ENCODE data around the gene DYNC1H1.

DYNC1H1 gene

DNA sequence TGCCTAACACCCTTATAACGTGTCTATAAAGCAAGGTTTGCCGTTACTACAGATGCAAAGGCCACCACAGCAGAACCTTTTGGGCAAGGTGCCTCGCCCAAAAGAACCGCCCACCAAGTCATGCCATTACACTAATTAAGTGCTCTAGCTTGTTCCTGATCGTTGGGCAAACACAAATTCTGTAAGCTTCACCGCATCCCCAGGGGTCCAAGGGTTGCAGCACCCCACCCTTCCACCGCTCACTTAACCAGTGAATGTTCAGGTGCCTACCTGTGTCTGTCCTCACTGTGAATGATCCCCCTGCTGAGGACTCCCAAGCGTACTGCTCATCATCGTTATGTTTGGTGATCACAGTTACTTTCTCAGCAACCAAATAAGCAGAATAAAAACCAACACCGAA is 121.1 kb downstream of the DYNC1H1 start:
- peak overlapping the region; percentile 80 for H3K4me3 ChIP-seq (ENCODE audit: low read depth, low read length)
- no peak for DNase-seq (ENCODE audit: low read depth, low spot score)
- in situ Hi-C loops (cut with HindIII; ENCODE audit: low sequenced_read_pairs), result no loop called here
- TF ChIP-seq, protein P1, sequence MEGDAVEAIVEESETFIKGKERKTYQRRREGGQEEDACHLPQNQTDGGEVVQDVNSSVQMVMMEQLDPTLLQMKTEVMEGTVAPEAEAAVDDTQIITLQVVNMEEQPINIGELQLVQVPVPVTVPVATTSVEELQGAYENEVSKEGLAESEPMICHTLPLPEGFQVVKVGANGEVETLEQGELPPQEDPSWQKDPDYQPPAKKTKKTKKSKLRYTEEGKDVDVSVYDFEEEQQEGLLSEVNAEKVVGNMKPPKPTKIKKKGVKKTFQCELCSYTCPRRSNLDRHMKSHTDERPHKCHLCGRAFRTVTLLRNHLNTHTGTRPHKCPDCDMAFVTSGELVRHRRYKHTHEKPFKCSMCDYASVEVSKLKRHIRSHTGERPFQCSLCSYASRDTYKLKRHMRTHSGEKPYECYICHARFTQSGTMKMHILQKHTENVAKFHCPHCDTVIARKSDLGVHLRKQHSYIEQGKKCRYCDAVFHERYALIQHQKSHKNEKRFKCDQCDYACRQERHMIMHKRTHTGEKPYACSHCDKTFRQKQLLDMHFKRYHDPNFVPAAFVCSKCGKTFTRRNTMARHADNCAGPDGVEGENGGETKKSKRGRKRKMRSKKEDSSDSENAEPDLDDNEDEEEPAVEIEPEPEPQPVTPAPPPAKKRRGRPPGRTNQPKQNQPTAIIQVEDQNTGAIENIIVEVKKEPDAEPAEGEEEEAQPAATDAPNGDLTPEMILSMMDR (IDR thresholded peaks at IDR 0.05; ENCODE audit: low read depth, low read length), result no peak

- in situ Hi-C loops (cut with HindIII; ENCODE audit: low sequenced_read_pairs), result no loop called here
- TF ChIP-seq, protein P1 (IDR thresholded peaks at IDR 0.05; ENCODE audit: low read depth, low read length), result no peak
- peak overlapping the region; percentile 80 for H3K4me3 ChIP-seq (ENCODE audit: low read depth, low read length)
- peak; percentile 60 for DNase-seq (ENCODE audit: low read depth, low spot score)
Measured at GRCh38 chr14:102085948-102086708, 121.8 kb downstream of the DYNC1H1 start.

- no peak for DNase-seq (ENCODE audit: low read depth, low spot score)
- in situ Hi-C loops (cut with HindIII; ENCODE audit: low sequenced_read_pairs), result no loop called here
- peak overlapping the region; percentile 80 for H3K4me3 ChIP-seq (ENCODE audit: low read depth, low read length)
- TF ChIP-seq, protein P1 (IDR thresholded peaks at IDR 0.05; ENCODE audit: low read depth, low read length), result no peak
Measured at GRCh38 chr14:102086709-102086971, 122.3 kb downstream of the DYNC1H1 start.

GRCh38 chr14:102086972-102087761 is 122.8 kb downstream of the DYNC1H1 start, which contains the start of gene HSP90AA1:
Gene HSP90AA1, minus strand, starts transcription at chr14:102087044. Its CDS starts 666 bp downstream, at chr14:102086378.
- in situ Hi-C loops (cut with HindIII; ENCODE audit: low sequenced_read_pairs), result no loop called here
- peak; percentile 92 for DNase-seq (ENCODE audit: low read depth, low spot score)
- peak within 1 kb of the TSS; percentile 80 for H3K4me3 ChIP-seq (ENCODE audit: low read depth, low read length)
- TF ChIP-seq, protein P1 (IDR thresholded peaks at IDR 0.05; ENCODE audit: low read depth, low read length), result peak; percentile 19

DNA sequence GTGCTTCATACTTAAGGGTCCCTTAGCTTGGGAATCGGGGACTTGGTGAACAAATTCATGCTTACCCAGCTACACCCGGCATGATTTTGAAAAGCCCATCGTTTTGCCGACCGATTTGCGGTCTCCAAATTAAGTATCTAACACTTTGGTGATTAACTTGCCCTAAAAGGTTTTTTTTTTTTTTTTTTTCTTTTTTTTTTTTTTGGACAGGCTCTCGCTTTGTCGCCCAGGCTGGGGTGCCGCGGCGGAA is 123.3 kb downstream of the DYNC1H1 start:
- TF ChIP-seq, protein P1 (IDR thresholded peaks at IDR 0.05; ENCODE audit: low read depth, low read length), result no peak
- in situ Hi-C loops (cut with HindIII; ENCODE audit: low sequenced_read_pairs), result no loop called here
- H3K4me3 ChIP-seq (ENCODE audit: low read depth, low read length), result peak overlapping the region; percentile 52
- no peak for DNase-seq (ENCODE audit: low read depth, low spot score)

GRCh38 chr14:102088012-102088792 is 123.8 kb downstream of the DYNC1H1 start:
- DNase-seq (ENCODE audit: low read depth, low spot score), result no peak
- TF ChIP-seq, protein P1 (IDR thresholded peaks at IDR 0.05; ENCODE audit: low read depth, low read length), result no peak

More at GRCh38 chr14:102088012-102088792, 123.8 kb downstream of the DYNC1H1 start:
- in situ Hi-C loops (cut with HindIII; ENCODE audit: low sequenced_read_pairs), result no loop called here
- peak overlapping the region; percentile 52 for H3K4me3 ChIP-seq (ENCODE audit: low read depth, low read length)

All from astrocyte of the spinal cord (primary cell).